HG02970 (cell line): ENCODE results near the gene ERICH6B.

Experiments used
- ATAC-seq: cut with Tn5 transposase; IDR thresholded peaks from one replicate; pipeline ENCODE4 v1.9.1; 2021; ENCODE audit warnings: mild to moderate bottlenecking, moderate library complexity, moderate number of reproducible peaks; ENCODE audit not compliant: unreplicated experiment, low FRiP score

ERICH6B gene

GRCh38 chr13:45545686-45546409 is 69.7 kb downstream of the ERICH6B start:
- ATAC-seq: no peak

GRCh38 chr13:45544520-45544919 is 71.0 kb downstream of the ERICH6B start:
- ATAC-seq: no peak

DNA sequence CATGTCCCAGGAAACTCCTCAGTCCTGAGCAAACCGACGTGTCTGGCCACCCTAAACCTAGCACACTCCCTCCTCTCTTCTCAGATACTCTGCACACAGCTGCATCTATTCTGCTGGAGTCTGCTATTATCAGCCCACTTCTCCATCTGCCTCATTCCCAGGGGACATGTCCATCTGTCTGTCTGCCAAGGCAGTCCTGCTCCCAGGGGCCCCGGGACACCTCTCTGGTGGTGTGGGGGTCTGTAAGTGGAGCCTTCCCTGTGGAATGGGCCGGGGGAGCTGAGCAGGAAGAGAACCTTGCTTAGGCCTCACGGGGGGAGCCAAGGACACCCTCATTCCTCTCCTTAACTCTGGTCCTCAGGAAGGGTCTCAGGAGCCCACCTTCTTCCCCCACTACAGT is 72.7 kb downstream of the ERICH6B start:
- ATAC-seq: no peak

DNA sequence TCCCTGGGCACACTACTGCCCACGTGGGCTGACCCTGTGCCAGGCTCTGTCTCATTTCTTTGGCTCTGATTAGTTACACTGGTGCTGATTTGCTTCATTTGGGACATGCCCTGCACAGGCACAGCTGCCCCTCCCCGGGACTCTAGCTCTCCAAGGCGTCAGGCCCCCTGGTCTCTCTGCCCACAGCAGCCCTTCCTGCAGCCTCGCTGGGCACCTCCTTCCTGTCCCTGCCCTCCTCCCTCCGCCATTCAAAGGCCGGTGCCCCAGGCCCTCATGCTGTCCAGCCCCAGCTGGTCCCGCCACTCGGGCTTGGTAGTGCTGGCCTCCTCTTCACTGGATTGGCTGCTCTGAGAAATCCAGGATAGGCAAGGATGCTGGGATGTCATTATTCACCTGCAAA is 73.1 kb downstream of the ERICH6B start:
- ATAC-seq: no peak

GRCh38 chr13:45541806-45542205 is 73.7 kb downstream of the ERICH6B start:
- ATAC-seq: no peak

- ATAC-seq: no peak
Observed at GRCh38 chr13:45540864-45541263, 74.7 kb downstream of the ERICH6B start.

DNA sequence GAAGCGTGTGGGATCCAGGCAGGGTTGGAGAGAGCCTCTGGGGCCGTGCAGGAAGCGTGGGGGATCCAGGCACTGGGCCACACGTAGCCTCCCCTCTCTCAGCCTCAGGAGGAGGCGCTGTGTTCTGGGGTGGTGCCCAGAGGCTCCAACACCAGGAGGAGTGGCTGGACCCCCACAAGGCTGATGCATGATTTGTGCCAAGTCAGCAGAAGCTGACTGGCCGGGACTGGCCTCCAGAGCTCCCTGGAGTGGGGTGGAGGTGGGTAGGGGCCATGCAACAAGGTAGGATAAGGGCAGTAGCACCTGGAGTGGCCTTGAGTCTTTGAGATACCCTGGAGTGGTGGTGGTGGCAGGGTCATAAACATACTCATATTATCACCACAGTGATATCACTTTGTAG is 75.3 kb downstream of the ERICH6B start:
- no peak for ATAC-seq

- ATAC-seq: no peak
Observed at GRCh38 chr13:45538382-45538781, 77.2 kb downstream of the ERICH6B start.

DNA sequence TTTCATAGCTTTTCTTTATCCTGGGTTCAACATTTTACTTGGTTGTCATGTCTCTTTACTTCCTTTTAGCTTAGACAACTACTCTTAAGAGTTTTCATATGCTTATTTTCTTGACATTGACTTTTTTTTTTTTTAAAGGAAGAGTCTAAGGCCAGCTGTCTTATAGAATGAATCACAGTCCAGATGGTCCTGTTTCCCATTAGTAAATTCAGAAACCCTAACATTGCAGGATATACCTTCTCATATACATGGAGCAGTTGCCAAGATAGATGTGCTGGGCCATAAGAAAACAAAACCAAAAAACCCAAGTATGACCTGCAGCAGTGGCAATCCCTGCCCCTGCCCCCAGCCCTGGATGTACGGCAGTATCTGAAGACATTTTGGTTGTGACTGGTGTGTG is 78.0 kb downstream of the ERICH6B start:
- no peak for ATAC-seq

DNA sequence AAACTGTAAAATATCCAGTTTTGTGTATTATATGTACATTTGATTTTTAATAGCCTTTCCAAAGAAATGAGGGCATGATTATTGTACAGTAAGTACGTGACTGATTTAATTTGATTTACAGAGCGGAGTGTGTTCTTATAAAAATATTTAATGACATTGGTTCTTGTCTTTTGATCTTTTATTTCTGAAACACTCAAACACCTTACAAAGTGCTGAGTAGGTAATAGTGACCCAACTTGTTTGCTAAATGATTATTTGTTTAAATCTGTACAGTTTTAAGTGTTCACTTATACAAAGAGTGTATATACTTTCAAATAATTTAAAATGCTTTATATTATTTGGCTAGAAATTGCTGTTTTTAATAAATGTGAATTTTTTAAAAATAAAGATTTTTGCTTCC is 79.3 kb downstream of the ERICH6B start:
- no peak for ATAC-seq

GRCh38 chr13:45534604-45535003 is 80.9 kb downstream of the ERICH6B start:
- no peak for ATAC-seq

GRCh38 chr13:45529758-45530157 is 85.8 kb downstream of the ERICH6B start:
- no peak for ATAC-seq

GRCh38 chr13:45527699-45528462 is 87.7 kb downstream of the ERICH6B start:
- ATAC-seq: no peak

- ATAC-seq: no peak
Observed at GRCh38 chr13:45522571-45522970, 93.0 kb downstream of the ERICH6B start.

- no peak for ATAC-seq
Observed at GRCh38 chr13:45521297-45521696, 94.2 kb downstream of the ERICH6B start.

DNA sequence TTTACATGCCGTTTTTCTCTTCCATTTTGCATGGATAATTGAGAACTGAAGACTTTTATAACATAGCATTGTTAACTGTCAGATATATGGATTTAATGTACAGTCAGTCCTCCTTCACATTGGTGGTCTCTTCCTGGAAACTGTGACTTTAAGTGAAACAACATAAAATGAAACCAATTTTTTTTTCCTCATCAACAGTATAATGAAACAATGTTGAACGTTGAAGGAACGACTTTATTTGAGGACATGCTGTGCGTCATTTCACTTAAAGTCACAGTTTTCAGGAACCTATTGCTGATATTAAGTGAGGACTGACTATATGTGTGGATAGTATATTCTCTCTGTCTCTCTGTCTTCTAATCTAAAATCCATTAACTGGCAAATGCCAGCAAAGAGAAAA is 96.0 kb downstream of the ERICH6B start:
- ATAC-seq: no peak

- ATAC-seq: no peak
Observed at GRCh38 chr13:45518525-45519245, 96.9 kb downstream of the ERICH6B start.

DNA sequence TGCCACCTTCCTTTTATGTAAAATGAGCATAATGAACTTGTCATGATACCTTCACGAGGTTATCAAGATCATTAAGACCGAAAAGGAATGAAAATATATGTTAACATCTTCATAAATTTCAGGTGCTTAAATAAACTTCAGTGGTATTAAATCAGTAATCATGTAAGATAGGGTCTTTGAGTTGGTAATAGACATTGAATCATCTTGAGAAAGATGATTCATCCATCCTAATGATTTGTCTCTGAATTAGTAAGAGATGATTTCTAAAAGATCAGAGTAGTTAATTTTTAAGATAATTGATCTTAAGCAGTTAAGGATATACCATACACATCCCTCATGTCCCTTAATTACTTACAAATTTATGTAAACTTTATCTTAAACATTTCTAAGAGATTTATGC is 98.8 kb downstream of the ERICH6B start:
- no peak for ATAC-seq

GRCh38 chr13:45512098-45512496 is 103.4 kb downstream of the ERICH6B start:
- ATAC-seq: no peak

GRCh38 chr13:45511310-45512097 is 104.0 kb downstream of the ERICH6B start:
- no peak for ATAC-seq

DNA sequence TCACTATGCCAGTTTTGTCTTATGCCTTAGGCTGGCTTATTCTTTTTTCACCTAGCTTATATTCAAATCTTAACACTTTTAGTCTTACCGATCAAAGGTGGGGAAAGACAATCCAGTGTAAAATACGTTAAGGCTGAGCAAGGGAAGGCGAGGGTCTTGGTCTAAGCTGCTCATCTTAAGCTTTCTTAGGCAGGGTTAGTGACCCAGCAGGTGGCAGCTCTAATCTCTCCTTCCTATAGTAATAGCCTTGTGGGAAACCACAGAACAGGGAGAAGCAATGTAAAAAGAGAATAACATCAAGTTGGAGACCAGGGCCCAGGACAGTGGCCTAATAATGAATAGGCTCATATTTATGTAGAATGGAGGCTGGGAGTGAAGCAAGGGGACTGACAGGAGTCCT is 104.9 kb downstream of the ERICH6B start:
- ATAC-seq: no peak
